A673 (cell line): ENCODE results near the gene NR6A1. TPM values are rescaled to one million over a fixed set of nuclear protein-coding genes. Genes with fewer than 3 reads are reported as not detected.

Experiments used
- BruUV-seq: library from RNA; stranded (reverse); fragments of 400-500 nt; replicated peaks from 2 replicates; lab custom pipeline; 2021; lab: Mats Ljungman, UMichigan
- CTCF ChIA-PET: fragments of 300-600 bp; sonication (Branson Sonifier 250); formaldehyde crosslinking; loops from one replicate; lab custom pipeline; 2022; ENCODE audit warnings: antibody characterized with exemption; lab: Charles Lee
- POLR2A ChIA-PET: fragments of 300-600 bp; sonication (Branson Sonifier 250); formaldehyde crosslinking; loops from one replicate; lab custom pipeline; 2022; ENCODE audit warnings: antibody characterized with exemption; ENCODE audit not compliant: low non-redundant PET; lab: Charles Lee
- DNase-seq: peaks from one replicate; pipeline ENCODE4 v3.0.0-alpha.2; 2015; ENCODE audit warnings: low spot score
- H3K27ac ChIP-seq: fragments of 200-600 bp; sonication (generic); 2 replicates; pipeline ENCODE4 v1.5.1; 2016; ENCODE audit warnings: mixed run types, low read depth, mild to moderate bottlenecking, mixed read lengths, antibody characterized with exemption, low read length; ENCODE audit not compliant: poor library complexity, severe bottlenecking
- H3K27me3 ChIP-seq: fragments of 200-600 bp; sonication (generic); replicated peaks from 2 replicates; pipeline ENCODE4 v1.6.1; 2017; ENCODE audit warnings: mixed run types, low read depth, mild to moderate bottlenecking, mixed read lengths, antibody characterized with exemption, low read length; ENCODE audit not compliant: insufficient read depth, poor library complexity
- H3K36me3 ChIP-seq: fragments of 200-600 bp; sonication (generic); 2 replicates; pipeline ENCODE4 v1.6.1; 2016; ENCODE audit warnings: mixed run types, mild to moderate bottlenecking, mixed read lengths, antibody characterized with exemption, low read length; ENCODE audit not compliant: insufficient read depth, poor library complexity, severe bottlenecking
- H3K4me1 ChIP-seq: fragments of 200-600 bp; sonication (generic); 2 replicates; pipeline ENCODE4 v1.6.1; 2017; ENCODE audit warnings: mixed run types, mild to moderate bottlenecking, mixed read lengths, antibody characterized with exemption, low read length; ENCODE audit not compliant: insufficient read depth, poor library complexity, severe bottlenecking
- H3K4me3 ChIP-seq: fragments of 200-600 bp; sonication (generic); 2 replicates; pipeline ENCODE4 v1.5.1; 2016; ENCODE audit warnings: low read depth, mixed run types, mild to moderate bottlenecking, mixed read lengths, low read length; ENCODE audit not compliant: poor library complexity, severe bottlenecking
- H3K9me3 ChIP-seq: fragments of 200-600 bp; sonication (generic); 2 replicates; pipeline ENCODE4 v1.6.1; 2016; ENCODE audit warnings: mixed run types, low read depth, mild to moderate bottlenecking, mixed read lengths, antibody characterized with exemption, low read length; ENCODE audit not compliant: poor library complexity, severe bottlenecking
- EZH2 ChIP-seq: fragments of 200-600 bp; sonication (generic); IDR thresholded peaks from 2 replicates; pipeline ENCODE4 v1.6.1; 2017; ENCODE audit warnings: borderline replicate concordance, low read depth, mild to moderate bottlenecking, mixed read lengths, antibody characterized with exemption, low read length; ENCODE audit not compliant: poor library complexity, severe bottlenecking
- intact Hi-C: fragments of 100-400 bp; cut with micrococcal nuclease; formaldehyde crosslinking; loops from one replicate; pipeline ENCODE4 v1.10.0; 2022; ENCODE audit not compliant: unreplicated experiment
- total RNA-seq: library from RNA; stranded (reverse); gene quantifications from 2 replicates; pipeline ENCODE4 v1.2.3, GENCODE V29; 2021
- TF ChIP-seq, protein P1 (sequence below): fragments of 300-800, 200-600 bp; sonication (generic); conservative IDR thresholded peaks from 2 replicates; pipeline ENCODE4 v1.5.1; 2017; ENCODE audit warnings: low read depth, mild to moderate bottlenecking, antibody characterized with exemption, low read length, moderate library complexity, mixed read lengths

NR6A1 gene
- total RNA-seq, 1 experiment from 2014 or later: 5.3 TPM

DNA sequence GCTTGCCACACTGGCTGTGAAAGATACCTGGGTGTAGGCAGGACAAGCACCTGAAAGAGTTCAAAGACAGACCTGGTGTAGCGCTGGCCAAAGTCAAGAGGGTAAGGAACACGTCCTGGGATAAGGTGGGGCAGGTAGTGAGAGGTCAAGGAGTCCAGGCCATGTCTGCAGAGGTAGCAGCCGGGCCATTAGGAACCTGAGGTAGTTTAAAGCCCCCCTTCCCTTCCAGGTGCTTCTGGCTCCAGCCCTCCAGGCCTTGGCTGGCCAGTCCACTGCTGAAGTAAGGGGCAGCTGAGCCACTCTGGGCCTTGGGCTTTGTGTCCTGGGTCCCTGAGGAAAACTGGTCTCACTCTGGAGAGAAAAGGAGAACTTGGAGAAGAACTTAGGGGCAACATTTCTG, 250.0 kb downstream of the NR6A1 start:
- Histone ChIP-seq H3K4me3 (no peak overlapping the region), H3K27ac (no peak overlapping the region), H3K4me1 (no peaks in the 10 kb centered on the region), H3K27me3 (no peaks in the 10 kb centered on the region), H3K36me3 (no peaks in the 10 kb centered on the region), H3K9me3 (no peaks in the 10 kb centered on the region)
- ChIA-PET POLR2A (no interaction called here), CTCF (no interaction called here)
- no peak for DNase-seq
- BruUV-seq: no TSS peak
- intact Hi-C loops: no loop called here
- TF ChIP-seq, protein P1, sequence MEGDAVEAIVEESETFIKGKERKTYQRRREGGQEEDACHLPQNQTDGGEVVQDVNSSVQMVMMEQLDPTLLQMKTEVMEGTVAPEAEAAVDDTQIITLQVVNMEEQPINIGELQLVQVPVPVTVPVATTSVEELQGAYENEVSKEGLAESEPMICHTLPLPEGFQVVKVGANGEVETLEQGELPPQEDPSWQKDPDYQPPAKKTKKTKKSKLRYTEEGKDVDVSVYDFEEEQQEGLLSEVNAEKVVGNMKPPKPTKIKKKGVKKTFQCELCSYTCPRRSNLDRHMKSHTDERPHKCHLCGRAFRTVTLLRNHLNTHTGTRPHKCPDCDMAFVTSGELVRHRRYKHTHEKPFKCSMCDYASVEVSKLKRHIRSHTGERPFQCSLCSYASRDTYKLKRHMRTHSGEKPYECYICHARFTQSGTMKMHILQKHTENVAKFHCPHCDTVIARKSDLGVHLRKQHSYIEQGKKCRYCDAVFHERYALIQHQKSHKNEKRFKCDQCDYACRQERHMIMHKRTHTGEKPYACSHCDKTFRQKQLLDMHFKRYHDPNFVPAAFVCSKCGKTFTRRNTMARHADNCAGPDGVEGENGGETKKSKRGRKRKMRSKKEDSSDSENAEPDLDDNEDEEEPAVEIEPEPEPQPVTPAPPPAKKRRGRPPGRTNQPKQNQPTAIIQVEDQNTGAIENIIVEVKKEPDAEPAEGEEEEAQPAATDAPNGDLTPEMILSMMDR: no peak

DNA sequence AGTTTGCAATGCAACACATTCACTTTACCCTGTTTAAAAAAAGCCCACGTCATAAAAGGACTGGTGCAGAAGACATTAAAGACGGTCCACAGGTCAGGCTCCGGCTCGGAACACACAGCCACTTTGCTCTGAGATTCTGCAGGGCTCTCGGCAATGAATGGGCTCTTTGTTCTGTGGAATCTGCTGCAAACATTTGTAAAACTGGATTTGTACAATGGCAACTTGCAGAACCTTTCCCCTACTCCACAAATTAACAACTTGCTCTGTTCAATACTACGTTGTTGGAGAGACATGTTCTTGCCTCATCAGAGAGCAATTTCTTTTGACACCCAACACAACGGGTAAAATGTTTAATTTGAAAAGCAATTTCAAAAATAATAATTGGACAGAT, 250.9 kb downstream of the NR6A1 start:
- Histone ChIP-seq H3K9me3 (no peaks in the 10 kb centered on the region), H3K4me1 (no peaks in the 10 kb centered on the region), H3K27me3 (no peaks in the 10 kb centered on the region), H3K27ac (no peak overlapping the region), H3K4me3 (no peak overlapping the region), H3K36me3 (no peaks in the 10 kb centered on the region)
- DNase-seq: no peak
- BruUV-seq: no TSS peak
- POLR2A ChIA-PET: no interaction called here
- intact Hi-C loops: no loop called here
- TF ChIP-seq, protein P1: no peak
- TF ChIP-seq EZH2: no peak
- CTCF ChIA-PET: no interaction called here

DNA sequence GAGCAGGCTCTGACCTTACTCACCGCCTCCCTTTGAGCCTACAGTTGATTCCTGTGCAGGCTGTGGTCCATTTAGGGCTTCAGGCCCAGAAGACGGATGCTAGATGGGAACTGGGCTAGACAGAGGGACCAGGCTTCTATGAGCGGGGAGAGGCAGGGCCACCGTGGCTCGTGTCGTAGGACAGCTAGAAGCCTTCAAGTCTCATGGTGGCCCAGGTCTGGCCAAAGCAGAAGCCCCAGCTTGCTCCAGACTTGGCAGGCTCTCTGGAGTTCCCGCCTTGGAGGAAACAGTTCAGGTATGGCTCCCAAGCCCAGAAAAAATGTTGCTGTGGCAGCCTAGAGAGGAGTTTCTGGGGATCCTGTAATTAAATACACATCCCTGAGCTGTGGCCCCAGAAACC, 253.0 kb downstream of the NR6A1 start:
- Histone ChIP-seq H3K27ac (no peak overlapping the region), H3K27me3 (no peaks in the 10 kb centered on the region), H3K4me3 (no peak overlapping the region), H3K9me3 (no peaks in the 10 kb centered on the region), H3K4me1 (no peaks in the 10 kb centered on the region), H3K36me3 (no peaks in the 10 kb centered on the region)
- no peak for DNase-seq
- POLR2A ChIA-PET: no interaction called here
- CTCF ChIA-PET: no interaction called here
- BruUV-seq: no TSS peak
- TF ChIP-seq EZH2: no peak
- TF ChIP-seq, protein P1: no peak
- intact Hi-C loops: no loop called here
